Neural cell (in vitro differentiated cells): ENCODE results near the gene PF4V1. TPM values are rescaled to one million over a fixed set of nuclear protein-coding genes. Genes with fewer than 3 reads are reported as not detected.

Experiments used
- H2AFZ ChIP-seq: fragments of 200-600, 300-800 bp; sonication (generic), shearing (Covaris generic); 2 replicates; pipeline ENCODE4 v1.6.0; 2014; ENCODE audit warnings: low read depth, mild to moderate bottlenecking, antibody characterized with exemption, low read length, moderate library complexity
- H3F3A ChIP-seq: fragments of 200-600 bp; shearing (Covaris generic); 2 replicates; pipeline ENCODE4 v1.6.1; 2016; ENCODE audit warnings: mild to moderate bottlenecking, moderate library complexity, mixed read lengths, antibody characterized with exemption, low read length; ENCODE audit not compliant: insufficient read depth, poor library complexity, severe bottlenecking
- H3K27ac ChIP-seq: fragments of 200-600, 300-800 bp; sonication (generic), shearing (Covaris generic); 2 replicates; pipeline ENCODE4 v1.5.1; 2014; ENCODE audit warnings: mild to moderate bottlenecking, low read length, moderate library complexity
- H3K27me3 ChIP-seq: fragments of 300-800, 200-600 bp; sonication (generic), shearing (Covaris generic); 2 replicates; pipeline ENCODE4 v1.6.0; 2014; ENCODE audit warnings: mild to moderate bottlenecking, low read depth, low read length, moderate library complexity; ENCODE audit not compliant: insufficient read depth
- H3K36me3 ChIP-seq: fragments of 300-800, 200-600 bp; sonication (generic), shearing (Covaris generic); 2 replicates; pipeline ENCODE4 v1.5.1; 2014; ENCODE audit warnings: mild to moderate bottlenecking, antibody characterized with exemption, low read length, moderate library complexity; ENCODE audit not compliant: insufficient read depth
- H3K4me2 ChIP-seq: fragments of 300-800, 200-600 bp; sonication (generic), shearing (Covaris generic); 2 replicates; pipeline ENCODE4 v1.6.0; 2014; ENCODE audit warnings: mild to moderate bottlenecking, low read length
- H3K4me3 ChIP-seq: fragments of 300-800, 200-600 bp; sonication (generic), shearing (Covaris generic); 2 replicates; pipeline ENCODE4 v1.5.1; 2014; ENCODE audit warnings: mild to moderate bottlenecking, low read length, moderate library complexity
- H3K79me2 ChIP-seq: fragments of 200-600 bp; shearing (Covaris generic); replicated peaks from 2 replicates; pipeline ENCODE4 v1.6.0; 2014; ENCODE audit warnings: mild to moderate bottlenecking, low read length, moderate library complexity; ENCODE audit not compliant: insufficient read depth
- H3K9ac ChIP-seq: fragments of 300-800, 200-600 bp; sonication (generic), shearing (Covaris generic); 2 replicates; pipeline ENCODE4 v1.6.1; 2016; ENCODE audit warnings: mild to moderate bottlenecking, low read length, mixed read lengths
- H3K9me2 ChIP-seq: fragments of 200-600 bp; shearing (Covaris generic); 2 replicates; pipeline ENCODE4 v1.6.1; 2016; ENCODE audit warnings: mild to moderate bottlenecking, low read length, mixed read lengths; ENCODE audit not compliant: insufficient read depth
- H3K9me3 ChIP-seq: fragments of 200-600, 300-800 bp; sonication (generic), shearing (Covaris generic); 2 replicates; pipeline ENCODE4 v1.6.1; 2016; ENCODE audit warnings: mild to moderate bottlenecking, mixed run types, low read length, moderate library complexity, mixed read lengths
- H4K20me1 ChIP-seq: fragments of 200-600 bp; shearing (Covaris generic); 2 replicates; pipeline ENCODE4 v1.6.1; 2016; ENCODE audit warnings: mild to moderate bottlenecking, mixed run types; ENCODE audit not compliant: insufficient read depth
- EP300 ChIP-seq: fragments of 450-650 bp; conservative IDR thresholded peaks from 2 replicates; pipeline ENCODE4 v1.6.1; 2014; ENCODE audit warnings: antibody characterized with exemption, mild to moderate bottlenecking, moderate library complexity; ENCODE audit not compliant: poor library complexity, severe bottlenecking
- EZH2 ChIP-seq: fragments of 200-600, 300-800 bp; shearing (Covaris generic), sonication (generic); IDR thresholded peaks from 2 replicates; pipeline ENCODE4 v1.6.1; 2014; ENCODE audit warnings: antibody characterized with exemption, low read length, borderline replicate concordance, mild to moderate bottlenecking; ENCODE audit not compliant: insufficient read depth, poor library complexity, severe bottlenecking
- MXI1 ChIP-seq: fragments of 450-650 bp; conservative IDR thresholded peaks from 2 replicates; pipeline ENCODE4 v1.6.1; 2014; ENCODE audit warnings: antibody characterized with exemption, mild to moderate bottlenecking; ENCODE audit not compliant: poor library complexity, severe bottlenecking
- POLR2AphosphoS5 ChIP-seq: IDR thresholded peaks from 2 replicates; pipeline ENCODE4 v1.6.1; 2012
- RAD21 ChIP-seq: fragments of 450-650 bp; conservative IDR thresholded peaks from 2 replicates; pipeline ENCODE4 v1.6.1; 2014; ENCODE audit warnings: antibody characterized with exemption, mild to moderate bottlenecking, moderate library complexity
- SMC3 ChIP-seq: fragments of 450-650 bp; conservative IDR thresholded peaks from 2 replicates; pipeline ENCODE4 v1.6.1; 2014; ENCODE audit warnings: antibody characterized with exemption, mild to moderate bottlenecking, moderate library complexity; ENCODE audit not compliant: poor library complexity
- TAF1 ChIP-seq: IDR thresholded peaks from 2 replicates; pipeline ENCODE4 v1.6.1; 2012; ENCODE audit warnings: low read depth
- polyA plus RNA-seq: library from polyadenylated mRNA; depleted of rRNA; stranded (reverse); fragments of >200 nt; gene quantifications from 2 replicates; pipeline ENCODE4 v1.2.3, GENCODE V29; 2014
- TF ChIP-seq, protein P1 (sequence below): fragments of 450-650 bp; IDR thresholded peaks from 2 replicates; pipeline ENCODE4 v1.5.1; 2014; ENCODE audit warnings: antibody characterized with exemption, mild to moderate bottlenecking, moderate library complexity; ENCODE audit not compliant: poor library complexity, severe bottlenecking
- TF ChIP-seq, protein P2 (sequence below): IDR thresholded peaks from 2 replicates; pipeline ENCODE4 v1.6.1; 2012; ENCODE audit warnings: borderline replicate concordance

The PF4V1 gene
- polyA plus RNA-seq, 1 donor from 2014 or later: not detected

DNA sequence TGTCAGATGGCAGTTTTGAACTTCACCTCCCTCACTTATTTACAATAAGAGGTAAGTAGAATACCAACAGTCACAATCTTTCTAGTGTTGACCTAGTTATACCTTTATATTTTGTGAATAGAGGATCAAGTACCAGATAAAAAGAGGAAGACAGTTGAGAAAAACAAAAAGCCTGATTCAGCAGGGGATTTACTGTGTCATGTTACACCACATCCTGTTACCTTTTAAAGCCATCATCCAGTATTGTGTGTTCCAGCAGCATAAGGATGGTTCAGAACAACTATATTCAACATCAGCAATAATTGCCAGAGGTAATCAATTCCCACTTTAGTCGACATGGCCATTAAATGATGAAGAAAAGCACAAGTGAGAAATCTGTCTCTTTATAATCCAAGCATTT is 38.0 kb upstream of the PF4V1 start:
- no peaks in the 10 kb centered on the region for H3F3A ChIP-seq
- no peak overlapping the region for H3K27ac ChIP-seq
- H3K27me3 ChIP-seq: no peaks in the 10 kb centered on the region
- H3K36me3 ChIP-seq: no peaks in the 10 kb centered on the region
- no peak overlapping the region for H2AFZ ChIP-seq
- no peaks in the 10 kb centered on the region for H3K9me3 ChIP-seq
- TF ChIP-seq RAD21: no peak
- TF ChIP-seq EZH2: no peak
- TF ChIP-seq, protein P1, sequence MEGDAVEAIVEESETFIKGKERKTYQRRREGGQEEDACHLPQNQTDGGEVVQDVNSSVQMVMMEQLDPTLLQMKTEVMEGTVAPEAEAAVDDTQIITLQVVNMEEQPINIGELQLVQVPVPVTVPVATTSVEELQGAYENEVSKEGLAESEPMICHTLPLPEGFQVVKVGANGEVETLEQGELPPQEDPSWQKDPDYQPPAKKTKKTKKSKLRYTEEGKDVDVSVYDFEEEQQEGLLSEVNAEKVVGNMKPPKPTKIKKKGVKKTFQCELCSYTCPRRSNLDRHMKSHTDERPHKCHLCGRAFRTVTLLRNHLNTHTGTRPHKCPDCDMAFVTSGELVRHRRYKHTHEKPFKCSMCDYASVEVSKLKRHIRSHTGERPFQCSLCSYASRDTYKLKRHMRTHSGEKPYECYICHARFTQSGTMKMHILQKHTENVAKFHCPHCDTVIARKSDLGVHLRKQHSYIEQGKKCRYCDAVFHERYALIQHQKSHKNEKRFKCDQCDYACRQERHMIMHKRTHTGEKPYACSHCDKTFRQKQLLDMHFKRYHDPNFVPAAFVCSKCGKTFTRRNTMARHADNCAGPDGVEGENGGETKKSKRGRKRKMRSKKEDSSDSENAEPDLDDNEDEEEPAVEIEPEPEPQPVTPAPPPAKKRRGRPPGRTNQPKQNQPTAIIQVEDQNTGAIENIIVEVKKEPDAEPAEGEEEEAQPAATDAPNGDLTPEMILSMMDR: no peak
- TF ChIP-seq EP300: no peak
- TF ChIP-seq, protein P2, sequence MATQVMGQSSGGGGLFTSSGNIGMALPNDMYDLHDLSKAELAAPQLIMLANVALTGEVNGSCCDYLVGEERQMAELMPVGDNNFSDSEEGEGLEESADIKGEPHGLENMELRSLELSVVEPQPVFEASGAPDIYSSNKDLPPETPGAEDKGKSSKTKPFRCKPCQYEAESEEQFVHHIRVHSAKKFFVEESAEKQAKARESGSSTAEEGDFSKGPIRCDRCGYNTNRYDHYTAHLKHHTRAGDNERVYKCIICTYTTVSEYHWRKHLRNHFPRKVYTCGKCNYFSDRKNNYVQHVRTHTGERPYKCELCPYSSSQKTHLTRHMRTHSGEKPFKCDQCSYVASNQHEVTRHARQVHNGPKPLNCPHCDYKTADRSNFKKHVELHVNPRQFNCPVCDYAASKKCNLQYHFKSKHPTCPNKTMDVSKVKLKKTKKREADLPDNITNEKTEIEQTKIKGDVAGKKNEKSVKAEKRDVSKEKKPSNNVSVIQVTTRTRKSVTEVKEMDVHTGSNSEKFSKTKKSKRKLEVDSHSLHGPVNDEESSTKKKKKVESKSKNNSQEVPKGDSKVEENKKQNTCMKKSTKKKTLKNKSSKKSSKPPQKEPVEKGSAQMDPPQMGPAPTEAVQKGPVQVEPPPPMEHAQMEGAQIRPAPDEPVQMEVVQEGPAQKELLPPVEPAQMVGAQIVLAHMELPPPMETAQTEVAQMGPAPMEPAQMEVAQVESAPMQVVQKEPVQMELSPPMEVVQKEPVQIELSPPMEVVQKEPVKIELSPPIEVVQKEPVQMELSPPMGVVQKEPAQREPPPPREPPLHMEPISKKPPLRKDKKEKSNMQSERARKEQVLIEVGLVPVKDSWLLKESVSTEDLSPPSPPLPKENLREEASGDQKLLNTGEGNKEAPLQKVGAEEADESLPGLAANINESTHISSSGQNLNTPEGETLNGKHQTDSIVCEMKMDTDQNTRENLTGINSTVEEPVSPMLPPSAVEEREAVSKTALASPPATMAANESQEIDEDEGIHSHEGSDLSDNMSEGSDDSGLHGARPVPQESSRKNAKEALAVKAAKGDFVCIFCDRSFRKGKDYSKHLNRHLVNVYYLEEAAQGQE: no peak
- no peak overlapping the region for H3K4me2 ChIP-seq
- H3K79me2 ChIP-seq: no peaks in the 10 kb centered on the region
- H4K20me1 ChIP-seq: no peaks in the 10 kb centered on the region
- no peak overlapping the region for H3K9ac ChIP-seq
- H3K9me2 ChIP-seq: no peaks in the 10 kb centered on the region
- H3K4me3 ChIP-seq: no peak overlapping the region

DNA sequence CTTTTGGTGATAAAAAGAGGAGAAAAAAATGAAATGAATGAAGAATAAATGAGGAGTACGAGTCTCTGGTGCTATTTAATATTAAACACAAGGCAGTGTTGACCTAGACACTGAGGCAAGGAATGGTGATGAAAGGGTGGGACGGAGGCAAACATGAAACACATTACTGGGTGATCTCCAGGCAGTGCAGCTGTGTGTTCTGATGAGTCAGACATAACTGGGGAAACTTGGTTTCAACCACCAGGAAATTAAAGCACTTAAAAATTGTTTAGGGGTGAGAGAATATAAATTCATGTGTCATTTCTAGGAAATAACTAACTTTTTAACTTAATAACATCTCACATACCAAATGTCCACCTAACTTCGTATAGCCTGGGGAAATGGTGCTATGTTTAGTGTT is 36.3 kb upstream of the PF4V1 start:
- H3K79me2 ChIP-seq: no peaks in the 10 kb centered on the region
- H3K4me2 ChIP-seq: no peak overlapping the region
- H3K36me3 ChIP-seq: no peaks in the 10 kb centered on the region
- H4K20me1 ChIP-seq: no peaks in the 10 kb centered on the region
- no peak overlapping the region for H3K27ac ChIP-seq
- H3K9me3 ChIP-seq: no peaks in the 10 kb centered on the region
- TF ChIP-seq, protein P2: no peak
- TF ChIP-seq SMC3 (no peak), RAD21 (no peak), TAF1 (no peak), MXI1 (no peak), EZH2 (no peak), POLR2AphosphoS5 (no peak), EP300 (no peak)
- TF ChIP-seq, protein P1: no peak
- H3K4me3 ChIP-seq: no peak overlapping the region
- no peaks in the 10 kb centered on the region for H3F3A ChIP-seq
- H3K9ac ChIP-seq: no peak overlapping the region
- H2AFZ ChIP-seq: no peak overlapping the region
- H3K9me2 ChIP-seq: no peaks in the 10 kb centered on the region
- H3K27me3 ChIP-seq: no peaks in the 10 kb centered on the region
